ENCODE measurements around the gene CORO1C.

DNA sequence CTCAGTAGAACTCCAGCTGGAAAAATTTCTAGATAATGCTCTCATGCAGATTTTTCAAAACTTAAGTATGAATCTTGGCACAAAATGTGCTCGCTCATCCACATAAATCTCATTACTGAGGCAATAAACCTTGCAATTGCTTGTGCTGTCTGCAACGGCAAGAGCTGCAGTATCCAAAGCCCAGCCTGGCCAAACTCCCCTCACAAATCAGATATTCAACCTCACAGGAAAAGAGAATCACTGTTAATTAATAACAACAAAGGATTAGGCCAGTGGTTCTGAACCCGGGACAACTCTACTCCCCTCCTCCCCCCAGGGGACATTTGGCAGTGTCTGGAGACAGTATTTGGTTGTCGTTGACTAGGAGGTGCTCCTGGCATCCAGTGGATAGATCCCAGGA lies 19.2 kb upstream of the CORO1C start:
- TF ChIP-seq POLR2AphosphoS5 (IDR thresholded peaks at IDR 0.05) (no peak), EP300 (IDR thresholded peaks at IDR 0.05) (no peak)
- TF ChIP-seq, protein P1, sequence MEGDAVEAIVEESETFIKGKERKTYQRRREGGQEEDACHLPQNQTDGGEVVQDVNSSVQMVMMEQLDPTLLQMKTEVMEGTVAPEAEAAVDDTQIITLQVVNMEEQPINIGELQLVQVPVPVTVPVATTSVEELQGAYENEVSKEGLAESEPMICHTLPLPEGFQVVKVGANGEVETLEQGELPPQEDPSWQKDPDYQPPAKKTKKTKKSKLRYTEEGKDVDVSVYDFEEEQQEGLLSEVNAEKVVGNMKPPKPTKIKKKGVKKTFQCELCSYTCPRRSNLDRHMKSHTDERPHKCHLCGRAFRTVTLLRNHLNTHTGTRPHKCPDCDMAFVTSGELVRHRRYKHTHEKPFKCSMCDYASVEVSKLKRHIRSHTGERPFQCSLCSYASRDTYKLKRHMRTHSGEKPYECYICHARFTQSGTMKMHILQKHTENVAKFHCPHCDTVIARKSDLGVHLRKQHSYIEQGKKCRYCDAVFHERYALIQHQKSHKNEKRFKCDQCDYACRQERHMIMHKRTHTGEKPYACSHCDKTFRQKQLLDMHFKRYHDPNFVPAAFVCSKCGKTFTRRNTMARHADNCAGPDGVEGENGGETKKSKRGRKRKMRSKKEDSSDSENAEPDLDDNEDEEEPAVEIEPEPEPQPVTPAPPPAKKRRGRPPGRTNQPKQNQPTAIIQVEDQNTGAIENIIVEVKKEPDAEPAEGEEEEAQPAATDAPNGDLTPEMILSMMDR (IDR thresholded peaks at IDR 0.05): no peak
